Measurements from ENCODE around the gene ZMIZ1. TPM values are rescaled to one million over a fixed set of nuclear protein-coding genes. Genes with fewer than 3 reads are reported as not detected.
A peak's percentile ranks its signal among the peaks of the same experiment; 100 is the strongest.

The ZMIZ1 gene
- polyA plus RNA-seq, 3 donors from 2014 or later, result 1.2 to 9.5 (median 1.8) TPM

- Mint-ChIP-seq H3K4me3 (no peak overlapping the region), H3K27ac (no peak overlapping the region)
Observed at GRCh38 chr10:79081353-79082034, 12.7 kb downstream of the ZMIZ1 start.

GRCh38 chr10:79082035-79082373, 13.2 kb downstream of the ZMIZ1 start:
- H3K27ac Mint-ChIP-seq, result no peak overlapping the region
- H3K27me3 Mint-ChIP-seq (ENCODE audit: low read depth in 3 of 3), result peaks cover 0 to 6% (median 0%) of the 10 kb centered on the region in 3 donors
- no peak overlapping the region for H3K4me3 Mint-ChIP-seq
- H3K36me3 Mint-ChIP-seq, result no peaks in the 10 kb centered on the region
- peaks cover 64 to 83% of the 10 kb centered on the region in 2 donors for H3K4me1 Mint-ChIP-seq
- H3K9me3 Mint-ChIP-seq, result no peaks in the 10 kb centered on the region
- no peak for DNase-seq

More at GRCh38 chr10:79081353-79082034, 12.7 kb downstream of the ZMIZ1 start:
- no peaks in the 10 kb centered on the region for H3K36me3 Mint-ChIP-seq
- peaks cover 66 to 83% of the 10 kb centered on the region in 2 donors for H3K4me1 Mint-ChIP-seq
- DNase-seq, result no peak
- H3K9me3 Mint-ChIP-seq, result no peaks in the 10 kb centered on the region
- H3K27me3 Mint-ChIP-seq (ENCODE audit: low read depth in 3 of 3), result peaks cover 0 to 6% (median 0%) of the 10 kb centered on the region in 3 donors

GRCh38 chr10:79082631-79083596, 14.1 kb downstream of the ZMIZ1 start:
- Mint-ChIP-seq H3K9me3 (no peaks in the 10 kb centered on the region), H3K36me3 (no peaks in the 10 kb centered on the region), H3K27me3 (ENCODE audit: low read depth in 3 of 3) (peaks cover 0 to 6% (median 0%) of the 10 kb centered on the region in 3 donors), H3K4me3 (no peak overlapping the region), H3K27ac (peak overlapping the region in 3 of 6 donors; percentile 17 to 84 (median 62)), H3K4me1 (peaks cover 67 to 83% of the 10 kb centered on the region in 2 donors)
- DNase-seq, result no peak

GRCh38 chr10:79084012-79084971, 15.5 kb downstream of the ZMIZ1 start:
- Mint-ChIP-seq H3K9me3 (no peaks in the 10 kb centered on the region), H3K36me3 (no peaks in the 10 kb centered on the region), H3K4me3 (peak overlapping the region in 3 of 5 donors; percentile 31 to 49 (median 32)), H3K4me1 (peaks cover 60 to 69% of the 10 kb centered on the region in 2 donors), H3K27ac (peak overlapping the region in 5 of 6 donors; percentile 63 to 89 (median 79)), H3K27me3 (ENCODE audit: low read depth in 3 of 3) (peaks cover 0 to 6% (median 0%) of the 10 kb centered on the region in 3 donors)
- DNase-seq, result peak; percentile 31 to 52 (median 42)

- Mint-ChIP-seq H3K4me1 (peaks cover 58 to 65% of the 10 kb centered on the region in 2 donors), H3K27me3 (ENCODE audit: low read depth in 3 of 3) (peaks cover 0 to 5% (median 0%) of the 10 kb centered on the region in 3 donors), H3K27ac (peak overlapping the region in 3 of 6 donors; percentile 39 to 77 (median 67)), H3K9me3 (no peaks in the 10 kb centered on the region), H3K4me3 (no peak overlapping the region), H3K36me3 (no peaks in the 10 kb centered on the region)
- DNase-seq, result no peak
Observed at GRCh38 chr10:79084972-79085597, 16.3 kb downstream of the ZMIZ1 start.

- Mint-ChIP-seq H3K36me3 (no peaks in the 10 kb centered on the region), H3K4me1 (peaks cover 65 to 74% of the 10 kb centered on the region in 2 donors), H3K27me3 (ENCODE audit: low read depth in 3 of 3) (peaks cover 0 to 3% (median 0%) of the 10 kb centered on the region in 3 donors), H3K4me3 (no peak overlapping the region), H3K27ac (no peak overlapping the region), H3K9me3 (no peaks in the 10 kb centered on the region)
- DNase-seq, result no peak
Observed at GRCh38 chr10:79086822-79087221, 18.1 kb downstream of the ZMIZ1 start.

GRCh38 chr10:79087721-79088120, 19.0 kb downstream of the ZMIZ1 start:
- H3K27me3 Mint-ChIP-seq (ENCODE audit: low read depth in 3 of 3), result peaks cover 0 to 3% (median 0%) of the 10 kb centered on the region in 3 donors
- H3K36me3 Mint-ChIP-seq, result no peaks in the 10 kb centered on the region
- H3K4me3 Mint-ChIP-seq, result no peak overlapping the region
- no peaks in the 10 kb centered on the region for H3K9me3 Mint-ChIP-seq
- peaks cover 67 to 82% of the 10 kb centered on the region in 2 donors for H3K4me1 Mint-ChIP-seq
- peak overlapping the region in 2 of 6 donors; percentile 13 to 35 for H3K27ac Mint-ChIP-seq
- DNase-seq, result no peak

- no peaks in the 10 kb centered on the region for H3K9me3 Mint-ChIP-seq
- no peak overlapping the region for H3K4me3 Mint-ChIP-seq
- H3K27me3 Mint-ChIP-seq (ENCODE audit: low read depth in 3 of 3), result peaks cover 0 to 3% (median 0%) of the 10 kb centered on the region in 3 donors
- H3K4me1 Mint-ChIP-seq, result peaks cover 66 to 79% of the 10 kb centered on the region in 2 donors
- no peak overlapping the region for H3K27ac Mint-ChIP-seq
- H3K36me3 Mint-ChIP-seq, result no peaks in the 10 kb centered on the region
- DNase-seq, result no peak
Observed at GRCh38 chr10:79088176-79088575, 19.4 kb downstream of the ZMIZ1 start.

- H3K27me3 Mint-ChIP-seq (ENCODE audit: low read depth in 3 of 3), result peaks cover 0 to 3% (median 0%) of the 10 kb centered on the region in 3 donors
- peaks cover 62 to 73% of the 10 kb centered on the region in 2 donors for H3K4me1 Mint-ChIP-seq
- no peak overlapping the region for H3K4me3 Mint-ChIP-seq
- H3K27ac Mint-ChIP-seq, result no peak overlapping the region
- H3K9me3 Mint-ChIP-seq, result no peaks in the 10 kb centered on the region
- no peaks in the 10 kb centered on the region for H3K36me3 Mint-ChIP-seq
- no peak for DNase-seq
Observed at GRCh38 chr10:79088613-79089355, 20.0 kb downstream of the ZMIZ1 start.

GRCh38 chr10:79089632-79090031, 20.9 kb downstream of the ZMIZ1 start:
- H3K9me3 Mint-ChIP-seq, result no peaks in the 10 kb centered on the region
- H3K4me1 Mint-ChIP-seq, result peaks cover 59 to 68% of the 10 kb centered on the region in 2 donors
- H3K4me3 Mint-ChIP-seq, result no peak overlapping the region
- DNase-seq, result no peak
- peaks cover 0 to under 1% (median 0%) of the 10 kb centered on the region in 3 donors for H3K27me3 Mint-ChIP-seq (ENCODE audit: low read depth in 3 of 3)
- H3K27ac Mint-ChIP-seq, result no peak overlapping the region
- no peaks in the 10 kb centered on the region for H3K36me3 Mint-ChIP-seq

GRCh38 chr10:79090134-79090803, 21.5 kb downstream of the ZMIZ1 start:
- peaks cover 56 to 66% of the 10 kb centered on the region in 2 donors for H3K4me1 Mint-ChIP-seq

More at GRCh38 chr10:79090134-79090803, 21.5 kb downstream of the ZMIZ1 start:
- H3K9me3 Mint-ChIP-seq, result no peaks in the 10 kb centered on the region
- H3K4me3 Mint-ChIP-seq, result peak overlapping the region in 1 of 5 donors; percentile 15
- no peaks in the 10 kb centered on the region for H3K27me3 Mint-ChIP-seq (ENCODE audit: low read depth in 3 of 3)
- DNase-seq, result no peak
- peak overlapping the region in 1 of 6 donors; percentile 66 for H3K27ac Mint-ChIP-seq
- no peaks in the 10 kb centered on the region for H3K36me3 Mint-ChIP-seq

Data from immature natural killer cell (primary cell).